IMR-90 (cell line): ENCODE results near the gene CNKSR3. TPM values are rescaled to one million over a fixed set of nuclear protein-coding genes. Genes with fewer than 3 reads are reported as not detected.
A peak's percentile ranks its signal among the peaks of the same experiment; 100 is the strongest.

ENCODE experiments used
- ATAC-seq: fragments of 200-7000 bp; cut with Tn5 transposase; 2 replicates; pipeline ENCODE4 v1.9.1; 2020; ENCODE audit warnings: low read depth, mild to moderate bottlenecking, moderate library complexity
- BruUV-seq: library from RNA; stranded (reverse); fragments of 400-500 nt; replicated peaks from 2 replicates; lab custom pipeline; 2021; lab: Mats Ljungman, UMichigan
- CTCF ChIA-PET: fragments of 300-600 bp; formaldehyde crosslinking; extraction: SDS; loops from one replicate; lab custom pipeline; 2021; ENCODE audit warnings: antibody characterized with exemption; lab: Yijun Ruan, JAX
- POLR2A ChIA-PET: fragments of 300-600 bp; sonication (Branson Sonifier 250); formaldehyde crosslinking; loops from one replicate; lab custom pipeline; 2022; ENCODE audit warnings: antibody characterized with exemption; ENCODE audit not compliant: unreplicated experiment; lab: Charles Lee
- DNase-seq: peaks from one replicate; pipeline ENCODE4 v3.0.0; 2013
- H2AFZ ChIP-seq: replicated peaks from 2 replicates; pipeline ENCODE3; 2013; ENCODE audit warnings: low read length, mild to moderate bottlenecking; ENCODE audit not compliant: poor library complexity
- H2AK5ac ChIP-seq: 2 replicates; pipeline ENCODE4 v1.6.1; 2013; ENCODE audit warnings: low read depth, low read length, inconsistent platforms
- H2AK9ac ChIP-seq: replicated peaks from 2 replicates; pipeline ENCODE3; 2013; ENCODE audit warnings: mild to moderate bottlenecking, low read depth, low read length, moderate library complexity; ENCODE audit not compliant: poor library complexity
- H2BK120ac ChIP-seq: 2 replicates; pipeline ENCODE4 v1.6.1; 2013; ENCODE audit warnings: low read depth, low read length, inconsistent platforms
- H2BK15ac ChIP-seq: 3 replicates; pipeline ENCODE4 v1.6.1; 2013; ENCODE audit warnings: low read depth, low read length, inconsistent platforms
- H2BK20ac ChIP-seq: 2 replicates; pipeline ENCODE4 v1.6.1; 2013; ENCODE audit warnings: low read depth, mild to moderate bottlenecking, inconsistent platforms, low read length, moderate library complexity
- H2BK5ac ChIP-seq: 2 replicates; pipeline ENCODE4 v1.6.1; 2013; ENCODE audit warnings: mild to moderate bottlenecking, low read depth, low read length, inconsistent platforms; ENCODE audit not compliant: poor library complexity, severe bottlenecking
- H3K14ac ChIP-seq: replicated peaks from 2 replicates; pipeline ENCODE4 v1.6.1; 2013; ENCODE audit warnings: low read depth, low read length, inconsistent platforms
- H3K18ac ChIP-seq: 2 replicates; pipeline ENCODE4 v1.6.1; 2013; ENCODE audit warnings: low read depth, low read length, control low read depth
- H3K23ac ChIP-seq: 2 replicates; pipeline ENCODE4 v1.6.1; 2013; ENCODE audit warnings: low read depth, low read length, inconsistent platforms
- H3K27ac ChIP-seq: 2 replicates; pipeline ENCODE4 v1.5.1; 2013; ENCODE audit warnings: mild to moderate bottlenecking, control low read depth, low read length; ENCODE audit not compliant: insufficient read depth
- H3K27me3 ChIP-seq: 2 replicates; pipeline ENCODE4 v1.6.1; 2013; ENCODE audit warnings: low read length; ENCODE audit not compliant: control insufficient read depth, insufficient read depth
- H3K36me3 ChIP-seq: 2 replicates; pipeline ENCODE4 v1.6.1; 2013; ENCODE audit warnings: low read length, mixed read lengths; ENCODE audit not compliant: control insufficient read depth, insufficient read depth
- H3K4ac ChIP-seq: 2 replicates; pipeline ENCODE4 v1.6.1; 2013; ENCODE audit warnings: low read depth, low read length, inconsistent platforms
- H3K4me1 ChIP-seq: 2 replicates; pipeline ENCODE4 v1.6.1; 2013; ENCODE audit warnings: low read length, mixed read lengths; ENCODE audit not compliant: control insufficient read depth, insufficient read depth
- H3K4me2 ChIP-seq: 2 replicates; pipeline ENCODE4 v1.6.1; 2013; ENCODE audit warnings: low read depth, mild to moderate bottlenecking, control low read depth, low read length, moderate library complexity
- H3K4me3 ChIP-seq: 2 replicates; pipeline ENCODE4 v1.5.1; 2013; ENCODE audit warnings: low read depth, mild to moderate bottlenecking, control low read depth, low read length, moderate library complexity; ENCODE audit not compliant: insufficient read depth
- H3K56ac ChIP-seq: 2 replicates; pipeline ENCODE4 v1.6.1; 2013; ENCODE audit warnings: low read length, inconsistent platforms; ENCODE audit not compliant: insufficient read depth; ENCODE audit errors: extremely low read depth
- H3K79me1 ChIP-seq, 2 experiments: 2 replicates each; pipeline ENCODE4 v1.6.1; 2013; ENCODE audit warnings: low read length in 2 of 2, inconsistent platforms in 1 of 2, low read depth in 1 of 2
- H3K9ac ChIP-seq: 2 replicates; pipeline ENCODE4 v1.6.1; 2013; ENCODE audit warnings: low read depth, low read length, control low read depth
- H3K9me1 ChIP-seq: 2 replicates; pipeline ENCODE4 v1.6.1; 2013; ENCODE audit warnings: low read length, inconsistent platforms; ENCODE audit not compliant: insufficient read depth
- H3K9me3 ChIP-seq: 2 replicates; pipeline ENCODE4 v1.6.1; 2013; ENCODE audit warnings: low read length; ENCODE audit not compliant: control insufficient read depth, insufficient read depth
- H4K20me1 ChIP-seq: 2 replicates; pipeline ENCODE4 v1.6.1; 2013; ENCODE audit warnings: low read length, inconsistent platforms; ENCODE audit not compliant: insufficient read depth
- H4K5ac ChIP-seq: 2 replicates; pipeline ENCODE4 v1.6.1; 2013; ENCODE audit warnings: mild to moderate bottlenecking, low read depth, low read length, control low read depth
- H4K8ac ChIP-seq, 2 experiments: 2 replicates each; pipeline ENCODE4 v1.6.1; 2013; ENCODE audit warnings: low read depth in 2 of 2, low read length in 2 of 2, control low read depth in 1 of 2, inconsistent platforms in 1 of 2
- H4K91ac ChIP-seq: 2 replicates; pipeline ENCODE4 v1.6.1; 2013; ENCODE audit warnings: low read depth, low read length, inconsistent platforms; ENCODE audit not compliant: insufficient read depth
- CHD1 ChIP-seq: IDR thresholded peaks from 2 replicates; pipeline ENCODE4 v1.6.1; 2012; ENCODE audit warnings: low read depth, low read length, improper control_type of control experiment
- FOS ChIP-seq: fragments of 150-350 bp; IDR thresholded peaks from 2 replicates; pipeline ENCODE4 v1.6.1; 2016; ENCODE audit warnings: low read depth, low read length
- NFE2L2 ChIP-seq: fragments of 150-350 bp; IDR thresholded peaks from 2 replicates; pipeline ENCODE4 v1.6.1; 2016; ENCODE audit warnings: low read depth, mild to moderate bottlenecking, low read length
- RCOR1 ChIP-seq: IDR thresholded peaks from 2 replicates; pipeline ENCODE4 v1.6.1; 2012; ENCODE audit warnings: mild to moderate bottlenecking, low read length, improper control_type of control experiment; ENCODE audit not compliant: insufficient replicate concordance
- WGBS, 2 experiments: methylation state at CpG; one replicate each; pipeline versions ENCODE4 v1.1.5 to v1.1.7; 2013; ENCODE audit warnings: missing lambda C conversion rate in 2 of 2; ENCODE audit not compliant: insufficient read length in 1 of 2; ENCODE audit errors: extremely low coverage in 2 of 2; 5-methylcytosine and 5-hydroxymethylcytosine counted together
- dilution Hi-C: fragments of 300-500 bp; cut with HindIII; formaldehyde crosslinking; loops from one replicate; pipeline ENCODE4 v1.14.3; 2018; ENCODE audit warnings: low sequenced_read_pairs; ENCODE audit not compliant: unreplicated experiment
- in situ Hi-C: fragments of 300-500 bp; cut with MboI; formaldehyde crosslinking; loops from 3 replicates; pipeline ENCODE4 v1.14.3; 2019; ENCODE audit warnings: low sequenced_read_pairs, inconsistent platforms, mixed read lengths
- intact Hi-C: fragments of 100-400 bp; cut with micrococcal nuclease; formaldehyde crosslinking; loops from 2 replicates; pipeline ENCODE4 v1.10.0; 2022
- polyA plus RNA-seq, 3 experiments: library from polyadenylated mRNA; depleted of rRNA; stranded (reverse); fragments of >200 nt; gene quantifications; 2 replicates each; pipeline ENCODE4 v1.2.3, GENCODE V29; 2012; ENCODE audit warnings: low replicate concordance in 1 of 3
- total RNA-seq: library from RNA; depleted of rRNA; stranded (reverse); fragments of >200 nt; gene quantifications from 2 replicates; pipeline ENCODE4 v1.2.3, GENCODE V29; 2012

Gene CNKSR3
- total and polyA plus RNA-seq, 2 of the 4 experiments (the other 2 are of a cell fraction) = 6.7 to 15.8 TPM

DNA sequence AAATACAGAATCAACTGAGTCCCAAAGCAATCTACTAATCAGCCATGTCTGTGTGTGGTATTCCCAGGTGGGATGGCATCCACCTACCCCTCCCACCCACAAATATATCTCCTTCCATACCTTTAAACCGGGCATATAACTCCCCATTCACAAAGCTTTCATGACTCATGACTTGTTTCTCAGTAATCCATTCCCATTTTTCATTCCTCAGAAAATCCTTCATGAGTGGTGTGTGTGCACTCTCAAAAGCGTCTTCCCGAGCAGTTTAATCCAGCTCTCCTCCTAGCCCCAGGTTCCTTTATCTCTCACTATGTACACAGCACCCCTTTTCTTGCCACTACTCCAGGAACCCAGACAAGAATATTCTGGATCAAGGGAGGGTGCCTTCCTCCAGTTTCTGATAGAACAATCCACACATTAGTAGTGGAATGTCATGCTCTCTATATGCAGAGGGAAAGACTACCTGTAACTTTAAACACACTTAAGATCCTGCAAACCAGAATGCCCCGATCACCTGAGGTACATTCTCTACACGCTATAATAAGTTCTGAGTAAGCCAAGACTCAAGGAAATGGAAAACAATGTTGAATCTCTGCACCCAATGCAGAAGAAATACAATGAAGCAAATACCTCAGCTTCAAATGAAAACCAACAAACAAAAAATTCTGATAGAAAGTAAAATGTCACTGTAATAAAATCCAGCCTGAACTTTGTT lies 98.2 kb downstream of the CNKSR3 start:
- Histone ChIP-seq H3K9me3 (no peaks in the 10 kb centered on the region), H3K18ac (peak overlapping the region; percentile 73; the same call in 1 of the 2 replicates), H3K4ac (peak overlapping the region; percentile 77), H3K56ac (no peak overlapping the region; the same call in 1 of the 2 replicates), H3K27me3 (no peaks in the 10 kb centered on the region), H4K8ac (peak overlapping the region in 1 of 2 experiments; percentile 43; a peak in 1 of 4 replicates), H2BK5ac (peak overlapping the region; percentile 74), H4K91ac (peak overlapping the region; percentile 81; the same call in 1 of the 2 replicates), H2BK15ac (peak overlapping the region; percentile 49; the same call in 1 of the 3 replicates), H2AK9ac (no peak overlapping the region), H3K4me1 (peaks cover 12% of the 10 kb centered on the region), H3K4me2 (no peak overlapping the region), H3K36me3 (peaks cover 13% of the 10 kb centered on the region), H4K20me1 (no peaks in the 10 kb centered on the region; the same call in 1 of the 2 replicates), H3K9me1 (peaks cover 9% of the 10 kb centered on the region; the same call in 1 of the 2 replicates), H2BK120ac (peak overlapping the region; percentile 78), H3K27ac (peak overlapping the region; percentile 56; the same call in 1 of the 2 replicates), H2AK5ac (peak overlapping the region; percentile 59; the same call in 1 of the 2 replicates), H3K79me1 (peaks cover 0 to 14% of the 10 kb centered on the region in 2 experiments; a peak in 2 of 4 replicates), H2BK20ac (peak overlapping the region; percentile 80; the same call in 1 of the 2 replicates), H4K5ac (peak overlapping the region; percentile 67), H2AFZ (no peak overlapping the region), H3K14ac (0 out of 2 replicates have a peak overlapping the region, but pooled peaks have one; percentile 15), H3K4me3 (no peak overlapping the region), H3K9ac (no peak overlapping the region), H3K23ac (peak overlapping the region; percentile 34)
- DNase-seq = peak; percentile 22
- intact Hi-C loops = loop anchor here (5.0 kb wide), 1 partner anchor 120 kb away; no protein-coding TSS in a partner anchor
- in situ Hi-C loops = no loop called here
- dilution Hi-C loops = no loop called here
- ChIA-PET CTCF (interaction anchor here (0.6 kb wide), 2 partner anchors 906 to 1320 kb away, joined by 3 read pairs; no protein-coding TSS in a partner anchor), POLR2A (interaction anchor here (0.6 kb wide), 1 partner anchor 604 kb away, joined by 5 read pairs; no protein-coding TSS in a partner anchor)
- BruUV-seq = no TSS peak
- TF ChIP-seq NFE2L2 (no peak), FOS (no peak), CHD1 (no peak), RCOR1 (no peak)
- ATAC-seq = no peak
- WGBS, 2 experiments = no CpG with 5 or more reads among the region's 5 CpGs
